GM19238 (cell line): ENCODE results near the gene ANXA6.
A peak's percentile ranks its signal among the peaks of the same experiment; 100 is the strongest.

ENCODE experiments used
- DNase-seq: peaks from one replicate; pipeline ENCODE4 v3.0.0; 2011; ENCODE audit warnings: low spot score; ENCODE audit not compliant: insufficient read length

ANXA6 gene

GRCh38 chr5:151067632-151068432 is 89.7 kb downstream of the ANXA6 start:
- no peak for DNase-seq

DNA sequence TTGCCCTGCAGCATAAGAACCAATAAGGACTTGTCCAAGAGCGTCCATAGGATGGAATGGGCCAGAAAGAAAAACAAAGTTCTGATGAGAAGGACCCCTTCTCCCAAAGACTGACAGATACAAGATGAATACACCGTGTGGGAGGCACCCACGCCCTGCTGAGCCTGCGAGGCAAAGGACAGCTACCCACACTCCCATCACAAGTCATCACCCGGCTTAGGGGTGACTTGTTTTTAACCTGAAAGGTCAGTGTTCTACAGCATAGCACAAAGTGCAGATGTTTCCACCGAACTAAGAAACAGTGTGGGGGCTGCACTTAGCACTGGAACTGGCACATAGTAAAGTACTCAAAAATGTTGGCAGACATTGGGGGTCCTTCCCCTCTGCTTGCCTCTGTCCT is 90.7 kb downstream of the ANXA6 start:
- DNase-seq, result no peak

DNA sequence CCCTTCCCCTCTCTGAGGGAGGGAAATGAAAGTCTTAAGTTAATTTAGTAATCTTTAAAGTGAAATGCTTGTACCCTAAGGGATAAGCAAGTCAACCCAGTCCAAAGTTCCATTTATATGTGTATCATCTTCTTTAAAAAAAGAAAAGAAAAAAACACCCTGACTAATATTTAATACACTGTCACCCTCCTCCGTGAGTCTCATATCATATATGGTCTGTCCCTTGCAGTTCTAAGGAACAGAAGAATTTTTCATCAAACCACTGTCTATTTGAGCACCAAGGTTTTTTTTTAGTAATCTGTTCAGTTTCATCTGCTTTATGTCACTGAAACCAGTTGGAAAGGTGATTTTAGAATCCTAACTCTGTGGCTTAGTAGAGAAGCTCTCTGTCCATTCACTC is 92.0 kb downstream of the ANXA6 start:
- no peak for DNase-seq

DNA sequence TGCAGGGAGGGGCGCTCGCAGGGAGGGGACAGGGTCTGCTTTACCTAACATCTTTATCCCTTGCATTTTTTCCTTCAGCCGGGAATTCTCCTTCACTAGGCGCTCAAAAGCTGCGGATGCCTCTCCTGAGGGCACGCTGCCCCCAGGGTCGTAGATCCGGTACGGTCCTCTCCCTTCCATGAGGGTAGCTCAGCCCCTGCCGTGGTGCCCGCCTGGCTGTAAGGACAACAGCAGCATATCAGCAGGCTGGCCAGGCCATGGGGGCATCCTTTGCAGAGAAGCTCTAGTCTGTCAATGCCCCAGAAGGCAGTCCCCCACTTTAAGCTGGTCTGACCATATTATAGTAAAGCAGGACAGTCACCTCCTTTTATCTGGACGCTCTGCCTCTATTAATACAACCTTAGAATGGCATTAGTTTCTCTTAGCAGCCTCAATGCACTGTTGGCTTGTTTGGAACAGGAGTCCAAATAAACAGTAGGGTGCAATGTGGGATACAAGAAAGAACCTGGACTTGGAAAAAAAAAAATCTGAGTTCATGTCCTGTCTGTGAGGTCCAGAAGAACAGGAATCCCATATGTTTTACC is 92.6 kb downstream of the ANXA6 start:
- no peak for DNase-seq

GRCh38 chr5:151063142-151063989 is 94.2 kb downstream of the ANXA6 start:
- DNase-seq, result no peak

- DNase-seq, result no peak
Observed at GRCh38 chr5:151062405-151063141, 95.0 kb downstream of the ANXA6 start.

GRCh38 chr5:151060742-151061141 is 96.8 kb downstream of the ANXA6 start:
- no peak for DNase-seq

DNA sequence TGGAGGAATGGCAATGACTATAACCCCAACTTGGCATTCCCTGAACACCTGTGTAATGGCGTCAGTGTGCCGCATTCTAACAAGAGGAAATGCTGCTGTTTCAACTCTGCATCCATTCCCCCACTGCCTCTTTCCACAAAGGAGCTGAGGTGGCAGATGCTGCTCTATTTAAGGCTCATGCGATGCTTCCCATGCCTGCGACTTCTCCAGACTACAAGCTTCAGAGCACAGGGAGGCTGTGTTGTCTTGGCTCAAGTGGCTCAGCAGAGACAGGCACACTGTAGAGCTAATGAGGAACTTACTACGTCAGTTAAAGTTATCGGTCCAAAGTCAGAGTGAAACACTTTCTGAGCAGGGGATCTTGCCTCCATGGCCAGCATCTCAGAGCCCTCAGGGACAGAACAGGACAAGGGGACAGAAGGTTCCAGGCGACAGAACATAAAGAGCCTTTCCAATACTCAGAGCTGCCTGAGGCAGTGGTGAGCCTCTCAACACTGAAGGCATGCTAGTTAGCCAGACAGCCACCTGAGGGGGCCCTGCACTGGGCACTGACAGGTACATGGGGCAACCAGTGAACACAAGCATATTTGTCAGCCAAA is 98.6 kb downstream of the ANXA6 start:
- DNase-seq, result no peak

DNA sequence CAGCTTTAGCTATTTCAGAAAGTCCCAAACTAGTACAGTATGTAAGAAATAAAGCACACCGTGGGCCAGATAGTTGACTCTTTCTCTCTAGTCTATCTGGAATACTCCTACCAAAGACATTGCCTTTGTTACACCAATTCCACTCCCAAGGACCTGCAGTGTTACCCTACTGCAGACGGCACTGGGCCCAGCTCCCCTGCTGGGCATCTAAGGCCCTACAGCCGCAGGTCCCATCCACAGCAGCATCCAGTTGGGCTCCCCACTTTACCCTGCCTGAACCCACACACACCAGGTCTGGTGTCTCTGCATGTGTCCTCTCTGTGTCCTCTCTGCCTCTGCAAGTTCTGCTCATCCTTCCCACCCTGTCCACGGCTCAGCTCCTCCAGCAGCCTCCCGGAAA is 99.3 kb downstream of the ANXA6 start:
- DNase-seq, result no peak

GRCh38 chr5:151056379-151057325 is 100.9 kb downstream of the ANXA6 start:
- no peak for DNase-seq

DNA sequence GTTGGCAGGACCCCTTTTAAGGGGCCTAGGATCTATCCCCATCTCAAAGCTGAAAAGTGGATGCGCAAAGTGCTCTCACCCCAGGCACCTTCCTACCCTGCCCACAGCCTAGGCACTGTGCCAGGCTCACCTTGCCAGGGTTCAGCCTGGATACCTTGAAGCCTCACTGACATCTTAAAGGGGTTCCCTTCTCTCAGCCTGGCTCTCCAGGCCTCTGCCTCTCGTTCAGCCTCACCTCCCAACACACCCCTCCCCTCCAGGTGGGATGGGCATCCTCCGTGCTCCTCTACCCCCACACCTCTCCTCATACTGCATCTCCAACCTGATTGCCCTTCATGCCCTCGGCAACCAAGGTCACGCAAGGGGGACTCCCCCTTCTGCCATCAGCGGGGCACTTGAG is 102.2 kb downstream of the ANXA6 start:
- DNase-seq, result no peak

- no peak for DNase-seq
Observed at GRCh38 chr5:151054709-151055108, 102.9 kb downstream of the ANXA6 start.

DNA sequence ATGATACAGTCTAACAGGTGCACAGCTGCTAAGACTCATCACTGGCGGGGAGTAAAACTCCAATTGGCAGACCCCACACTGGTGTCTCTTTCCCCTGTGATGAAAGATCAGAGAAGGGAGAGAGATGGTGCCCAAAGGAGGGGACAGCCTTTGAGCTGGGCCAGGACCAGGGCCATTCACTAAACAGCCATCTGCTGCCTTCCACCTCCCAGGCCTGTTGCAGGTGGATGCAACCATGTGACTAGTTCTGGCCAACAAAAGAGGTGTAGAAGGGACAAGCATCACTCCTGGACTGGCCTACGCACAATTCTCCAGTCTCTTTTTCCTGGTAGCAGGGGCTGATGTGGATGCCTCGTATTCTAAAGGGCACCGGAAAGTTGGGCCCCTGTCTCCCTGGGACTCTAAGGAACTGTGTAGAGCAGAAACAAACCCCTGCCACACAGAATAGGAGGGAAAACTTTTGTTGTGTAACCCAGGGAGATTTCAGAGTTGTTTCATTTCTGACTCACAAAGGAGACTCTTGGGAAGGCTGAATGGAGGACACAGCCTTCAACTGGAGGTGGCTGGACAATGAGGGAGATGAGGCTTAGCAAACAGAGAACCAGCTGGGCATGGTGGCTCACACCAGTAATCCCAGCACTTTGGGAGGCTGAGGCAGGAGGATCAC is 103.7 kb downstream of the ANXA6 start:
- DNase-seq, result no peak

DNA sequence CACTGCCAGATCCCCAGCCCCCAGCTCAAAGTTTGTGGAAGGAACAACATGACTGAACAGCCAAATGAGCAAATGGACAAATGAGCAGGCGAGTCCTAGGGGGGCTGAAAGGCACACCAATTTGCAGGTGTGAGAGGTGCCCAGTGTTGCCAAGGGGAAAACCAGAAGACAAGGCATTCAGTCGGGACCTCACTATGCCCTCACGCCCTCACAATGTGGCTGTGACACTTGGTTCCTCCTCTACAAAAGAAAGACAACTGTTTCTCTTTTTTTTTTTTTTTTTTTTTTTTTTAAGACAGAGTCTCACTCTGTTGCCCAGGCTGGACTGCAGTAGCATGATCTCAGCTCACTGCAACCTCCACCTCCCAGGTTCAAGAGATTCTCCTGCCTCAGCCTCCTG is 104.7 kb downstream of the ANXA6 start:
- no peak for DNase-seq

DNA sequence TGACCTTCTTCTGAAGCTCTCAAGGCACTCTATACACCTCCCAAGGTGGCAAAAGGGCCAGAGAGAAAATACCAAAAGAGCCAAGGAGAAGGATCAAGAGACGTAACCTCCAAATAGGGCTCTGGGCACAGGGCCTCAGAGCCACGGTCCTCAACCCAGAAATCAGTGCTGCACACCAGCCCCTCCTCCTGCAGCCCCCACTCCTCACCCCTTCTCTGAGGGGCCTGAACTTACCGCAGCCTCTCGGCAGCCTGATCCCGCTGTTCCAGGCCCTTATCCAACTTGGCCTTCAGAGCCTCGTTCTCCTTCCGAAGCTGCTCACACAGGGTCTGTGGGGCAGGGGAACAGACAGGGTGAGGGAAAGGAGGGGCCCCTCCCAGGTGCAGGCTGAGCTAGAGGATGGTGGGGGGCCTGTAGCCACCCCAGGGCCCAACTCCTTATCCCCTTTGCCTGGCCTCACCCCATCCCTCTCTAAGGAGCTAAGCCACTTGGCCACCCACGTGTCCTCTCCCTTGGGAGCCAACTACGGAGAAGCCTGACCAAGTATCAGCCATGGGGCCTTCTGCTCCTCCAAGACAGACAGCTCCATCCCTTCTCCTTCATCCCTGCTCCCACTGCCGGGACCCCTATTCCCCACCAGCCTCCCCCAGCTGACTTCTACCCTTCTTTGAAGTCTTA is 105.5 kb downstream of the ANXA6 start:
- DNase-seq, result no peak

- peak; percentile 73 for DNase-seq
Observed at GRCh38 chr5:151051066-151051930, 106.3 kb downstream of the ANXA6 start.
